ENCODE measurements around the gene GFOD2. TPM values are rescaled to one million over a fixed set of nuclear protein-coding genes. Genes with fewer than 3 reads are reported as not detected.

GFOD2 gene
- total and polyA plus RNA-seq, 11 donors, result 6.5 to 15.4 (median 9.8) TPM

- no peaks in the 10 kb centered on the region for H3K27me3 ChIP-seq
- peaks cover 4 to 32% (median 25%) of the 10 kb centered on the region in 12 donors for H3K4me1 ChIP-seq
- intact Hi-C loops (cut with DNase I), result loop anchor here in 2 of 10 donors (2.0 to 10.0 kb wide), 2 partner anchors 98 to 174 kb away; partner anchors contain the start of gene CTCF (in 1 of the 2)
- peak overlapping the region in 11 of 12 donors; percentile 50 to 97 (median 84) for H3K27ac ChIP-seq
- ATAC-seq (no peak), DNase-seq (peak in 2 of 5 donors; percentile 27 to 34)
- 12 to 19% (median 15%) methylated on average over 31 to 39 of the region's 39 CpGs for WGBS, 4 donors
- H3K9me3 ChIP-seq, result no peaks in the 10 kb centered on the region
- H3K36me3 ChIP-seq, result peaks cover 0 to 23% (median 0%) of the 10 kb centered on the region in 9 donors
- no peak for TF ChIP-seq POLR2A (IDR thresholded peaks at IDR 0.05)
- no peak for TF ChIP-seq CTCF (IDR thresholded peaks at IDR 0.05)
- H3K4me3 ChIP-seq, result peak overlapping the region in 11 of 12 donors; percentile 73 to 97 (median 84)
Observed at GRCh38 chr16:67661101-67661761, 57.9 kb downstream of the GFOD2 start.

- peaks cover under 1 to 26% (median 20%) of the 10 kb centered on the region in 12 donors for H3K4me1 ChIP-seq
- intact Hi-C loops (cut with DNase I), result loop anchor here in 3 of 10 donors (1.0 to 10.0 kb wide), 3 partner anchors 98 to 174 kb away; partner anchors contain the start of gene CTCF (in 2 of the 3)
- DNase-seq (peak; percentile 96 to 98 (median 97)), ATAC-seq (peak; percentile 84 to 95 (median 87))
- H3K27ac ChIP-seq, result peak within 1 kb of the TSS; percentile 80 to 97 (median 93)
- peak within 1 kb of the TSS; percentile 73 to 97 (median 82) for H3K4me3 ChIP-seq
- 0 to 1% (median 1%) methylated on average over 13 to 48 of the region's 48 CpGs for WGBS, 4 donors
- peak in 3 of 12 donors; percentile 14 to 21 (median 15) for TF ChIP-seq CTCF (IDR thresholded peaks at IDR 0.05)
- peak in 1 of 2 donors; percentile 0 for TF ChIP-seq POLR2A (IDR thresholded peaks at IDR 0.05)
- peaks cover 0 to 5% (median 0%) of the 10 kb centered on the region in 9 donors for H3K27me3 ChIP-seq
- peaks cover 0 to 23% (median 0%) of the 10 kb centered on the region in 9 donors for H3K36me3 ChIP-seq
- H3K9me3 ChIP-seq, result no peaks in the 10 kb centered on the region
Observed at GRCh38 chr16:67660564-67661028, 58.5 kb downstream of the GFOD2 start, which contains the start of gene PARD6A. Gene PARD6A (plus strand): TSS chr16:67660960. CDS start chr16:67661039, 79 bp downstream.

- no peaks in the 10 kb centered on the region for H3K9me3 ChIP-seq
- peak within 1 kb of the TSS; percentile 80 to 97 (median 93) for H3K27ac ChIP-seq
- H3K27me3 ChIP-seq, result peaks cover 0 to 10% (median 2%) of the 10 kb centered on the region in 9 donors
- peak; percentile 90 to 95 (median 92) for ATAC-seq
- peak; percentile 91 to 95 (median 92) for DNase-seq
- H3K4me3 ChIP-seq, result peak within 1 kb of the TSS; percentile 73 to 97 (median 82)
- H3K4me1 ChIP-seq, result peaks cover 0 to 22% (median 18%) of the 10 kb centered on the region in 12 donors
- peaks cover 0 to 23% (median 0%) of the 10 kb centered on the region in 9 donors for H3K36me3 ChIP-seq
- TF ChIP-seq CTCF (IDR thresholded peaks at IDR 0.05), result no peak
- peak in 1 of 2 donors; percentile 86 for TF ChIP-seq POLR2A (IDR thresholded peaks at IDR 0.05)
- WGBS, 4 donors, result 0 to 2% (median 1%) methylated on average over 18 to 83 of the region's 83 CpGs
- intact Hi-C loops (cut with DNase I), result loop anchor here in 3 of 10 donors (1.0 to 10.0 kb wide), 3 partner anchors 97 to 175 kb away; partner anchors contain the start of gene CTCF (in 2 of the 3)
Observed at GRCh38 chr16:67659675-67660563, 59.2 kb downstream of the GFOD2 start, which contains the start of gene ACD. Gene ACD (minus strand): TSS chr16:67660260. CDS start chr16:67660220, 40 bp downstream.

Data from heart left ventricle (tissue), 16 donors.